Body of pancreas (tissue), 4 donors: ENCODE measurements around the gene KIF26A.

Source experiments
- CTCF ChIP-seq, 7 experiments: fragments of 450-650 bp in 4 of 7; fragments of 200-600 bp in 3 of 7; sonication (generic) in 3 of 7; IDR thresholded peaks; one replicate each; pipeline ENCODE4 v1.5.1; 2016 to 2019; ENCODE audit warnings: antibody characterized with exemption in 7 of 7
- POLR2A ChIP-seq, 3 donors: fragments of 450-650 bp; IDR thresholded peaks; one replicate each; pipeline ENCODE4 v1.6.1; 2016; ENCODE audit warnings: antibody characterized with exemption in 3 of 3, mild to moderate bottlenecking in 2 of 3

- TF ChIP-seq CTCF (IDR thresholded peaks at IDR 0.05) (no peak), POLR2A (IDR thresholded peaks at IDR 0.05) (no peak)
Observed at GRCh38 chr14:104144911-104145825, 6.8 kb downstream of the KIF26A start.
